ENCODE results near the gene SPOUT1.
A peak's percentile ranks its signal among the peaks of the same experiment; 100 is the strongest.
"Not testable (repeated sequence)": the region's sequence is repeated elsewhere in the genome, so short reads cannot be mapped to it uniquely, and the experiment has no call there.

The SPOUT1 gene

GRCh38 chr9:128785427-128785826 lies 44.2 kb downstream of the SPOUT1 start:
- in situ Hi-C loops (cut with MboI; ENCODE audit: low pct_unique_long_range_greater_than_20kb, low sequenced_read_pairs) = no loop called here
- no peak for DNase-seq

GRCh38 chr9:128782669-128783068 lies 46.9 kb downstream of the SPOUT1 start:
- in situ Hi-C loops (cut with MboI; ENCODE audit: low pct_unique_long_range_greater_than_20kb, low sequenced_read_pairs) = no loop called here
- no peak for DNase-seq

GRCh38 chr9:128781187-128782070 lies 48.2 kb downstream of the SPOUT1 start:
- peak; percentile 27 for DNase-seq
- in situ Hi-C loops (cut with MboI; ENCODE audit: low pct_unique_long_range_greater_than_20kb, low sequenced_read_pairs) = no loop called here

GRCh38 chr9:128780093-128780492 lies 49.5 kb downstream of the SPOUT1 start:
- in situ Hi-C loops (cut with MboI; ENCODE audit: low pct_unique_long_range_greater_than_20kb, low sequenced_read_pairs); DNase-seq: not testable (repeated sequence)

GRCh38 chr9:128774804-128775203 lies 54.8 kb downstream of the SPOUT1 start:
- in situ Hi-C loops (cut with MboI; ENCODE audit: low pct_unique_long_range_greater_than_20kb, low sequenced_read_pairs) = no loop called here

GRCh38 chr9:128773049-128773448 lies 56.5 kb downstream of the SPOUT1 start:
- no peak for DNase-seq
- in situ Hi-C loops (cut with MboI; ENCODE audit: low pct_unique_long_range_greater_than_20kb, low sequenced_read_pairs) = no loop called here

More at GRCh38 chr9:128774804-128775203, 54.8 kb downstream of the SPOUT1 start:
- no peak for DNase-seq

- in situ Hi-C loops (cut with MboI; ENCODE audit: low pct_unique_long_range_greater_than_20kb, low sequenced_read_pairs) = no loop called here
- peak; percentile 86 for DNase-seq
Measured at GRCh38 chr9:128771745-128772519, 57.7 kb downstream of the SPOUT1 start, which contains the start of gene ZER1. TSS of gene ZER1 (minus strand) at chr9:128771927. CDS start at chr9:128755565, 16,362 bp downstream.

- in situ Hi-C loops (cut with MboI; ENCODE audit: low pct_unique_long_range_greater_than_20kb, low sequenced_read_pairs) = no loop called here
- peak; percentile 32 for DNase-seq
Measured at GRCh38 chr9:128771094-128771721, 58.4 kb downstream of the SPOUT1 start.

GRCh38 chr9:128770286-128771030 lies 59.1 kb downstream of the SPOUT1 start:
- DNase-seq = no peak
- in situ Hi-C loops (cut with MboI; ENCODE audit: low pct_unique_long_range_greater_than_20kb, low sequenced_read_pairs) = no loop called here
